Breast epithelium (tissue), 3 donors: ENCODE data around the gene HEXIM1.

ENCODE experiments used
- CTCF ChIP-seq, 3 donors: fragments of 450-650 bp; IDR thresholded peaks; one replicate each; pipeline ENCODE4 v1.5.1; 2016 to 2017; ENCODE audit warnings: antibody characterized with exemption in 3 of 3, mild to moderate bottlenecking in 3 of 3, moderate library complexity in 3 of 3
- POLR2A ChIP-seq: fragments of 450-650 bp; IDR thresholded peaks from one replicate; pipeline ENCODE4 v1.6.1; 2016; ENCODE audit warnings: antibody characterized with exemption, mild to moderate bottlenecking, moderate library complexity
- POLR2AphosphoS5 ChIP-seq, 3 donors: sonication (generic); formaldehyde crosslinking; IDR thresholded peaks; one replicate each; pipeline ENCODE4 v1.6.1; 2017; ENCODE audit warnings: antibody characterized with exemption in 3 of 3

DNA sequence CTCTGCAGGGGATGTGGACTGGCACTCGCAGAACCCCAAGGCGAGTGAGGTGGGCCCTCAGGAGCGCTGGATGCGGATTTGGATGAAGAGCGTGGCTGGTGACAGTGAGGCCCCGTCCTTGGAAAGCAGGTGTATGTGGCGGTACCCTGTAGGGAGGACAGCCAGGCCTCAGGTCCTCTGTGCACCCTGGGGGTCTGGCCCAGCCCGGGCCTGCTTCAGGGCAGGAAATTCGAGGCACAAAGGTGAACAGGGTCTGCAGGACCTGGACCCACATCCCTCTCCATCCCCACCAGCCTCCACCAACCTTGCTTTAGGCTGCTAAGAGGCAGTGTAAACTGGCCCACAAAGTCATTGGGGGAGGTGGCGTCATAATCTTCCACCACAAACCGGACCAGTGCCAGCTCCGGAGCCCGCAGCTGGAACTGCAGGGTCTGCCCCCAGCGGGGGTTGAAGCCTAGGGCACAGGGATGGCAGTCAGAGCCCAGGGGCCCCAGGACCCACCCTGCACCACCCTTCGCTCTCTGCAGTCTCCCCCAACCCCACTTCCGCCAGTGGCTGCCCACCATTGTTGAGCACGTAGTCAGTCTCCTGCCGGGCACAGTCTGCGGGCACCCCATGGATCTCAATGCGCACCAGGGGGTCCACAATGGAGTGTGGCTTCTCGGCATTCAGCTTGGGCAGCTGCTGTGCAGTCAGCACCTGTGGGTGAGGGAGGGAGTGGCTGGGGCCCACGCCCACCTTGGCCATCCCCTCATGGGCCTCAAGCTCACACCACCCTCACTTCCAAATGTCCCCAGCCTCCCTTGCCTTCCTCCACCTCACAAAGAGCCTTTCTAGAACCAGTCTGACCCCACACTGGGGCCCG is 35.5 kb upstream of the HEXIM1 start:
- TF ChIP-seq POLR2AphosphoS5 (IDR thresholded peaks at IDR 0.05) (no peak), POLR2A (no peak), CTCF (IDR thresholded peaks at IDR 0.05) (no peak)
